ENCODE results near the gene GUCY1B1.

The GUCY1B1 gene

GRCh38 chr4:155807021-155807420, 48.2 kb downstream of the GUCY1B1 start:
- TF ChIP-seq CTCF (IDR thresholded peaks at IDR 0.05): no peak
- peaks cover 0 to 26% (median 5%) of the 10 kb centered on the region in 4 donors for H3K4me1 ChIP-seq

GRCh38 chr4:155809835-155810234, 51.0 kb downstream of the GUCY1B1 start:
- Histone ChIP-seq H3K4me3 (no peak overlapping the region), H3K4me1 (peaks cover 0 to 20% (median 3%) of the 10 kb centered on the region in 4 donors), H3K27ac (no peak overlapping the region), H3K9me3 (no peaks in the 10 kb centered on the region), H3K36me3 (no peaks in the 10 kb centered on the region), H3K27me3 (no peaks in the 10 kb centered on the region)
- DNase-seq: no peak
- TF ChIP-seq CTCF (IDR thresholded peaks at IDR 0.05): peak; percentile 62 to 70
- intact Hi-C loops (cut with DNase I; ENCODE audit: low total_unique reads): loop anchor here (5.0 kb wide), 1 partner anchor 142 kb away; the partner anchor contains the start of gene CTSO

More at GRCh38 chr4:155807021-155807420, 48.2 kb downstream of the GUCY1B1 start:
- no peak for DNase-seq
- no peak overlapping the region for H3K4me3 ChIP-seq
- intact Hi-C loops (cut with DNase I; ENCODE audit: low total_unique reads): no loop called here
- H3K9me3 ChIP-seq: no peaks in the 10 kb centered on the region
- peak overlapping the region in 1 of 2 donors; percentile 70 for H3K27ac ChIP-seq
- H3K36me3 ChIP-seq: no peaks in the 10 kb centered on the region
- no peaks in the 10 kb centered on the region for H3K27me3 ChIP-seq

GRCh38 chr4:155811083-155811482, 52.3 kb downstream of the GUCY1B1 start:
- no peak for TF ChIP-seq CTCF (IDR thresholded peaks at IDR 0.05)
- no peak overlapping the region for H3K27ac ChIP-seq
- H3K27me3 ChIP-seq: no peaks in the 10 kb centered on the region
- no peaks in the 10 kb centered on the region for H3K36me3 ChIP-seq
- no peak for DNase-seq
- intact Hi-C loops (cut with DNase I; ENCODE audit: low total_unique reads): loop anchor here (5.0 kb wide), 1 partner anchor 141 kb away; the partner anchor contains the start of gene CTSO
- peaks cover 0 to 11% (median 0%) of the 10 kb centered on the region in 4 donors for H3K4me1 ChIP-seq
- H3K9me3 ChIP-seq: no peaks in the 10 kb centered on the region
- no peak overlapping the region for H3K4me3 ChIP-seq

DNA sequence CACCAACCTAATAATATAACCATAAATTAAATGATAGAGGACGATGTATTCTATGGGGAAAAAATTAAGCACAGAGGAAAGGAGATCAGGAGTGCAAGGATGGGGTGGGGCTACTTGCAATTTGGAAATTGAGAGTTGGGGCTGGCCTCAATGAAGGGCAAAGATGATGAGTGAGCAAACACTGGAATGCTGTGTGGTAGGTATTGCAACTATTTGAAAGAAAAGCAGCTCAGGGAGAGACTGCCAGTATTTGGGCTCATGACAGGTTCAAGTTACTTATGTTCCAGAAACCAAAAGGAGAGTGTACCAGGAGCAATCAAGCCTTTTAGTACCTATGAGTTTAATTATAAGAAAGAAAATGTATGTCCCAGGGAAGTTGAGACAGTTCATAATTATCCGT, 59.8 kb downstream of the GUCY1B1 start:
- Histone ChIP-seq H3K9me3 (no peaks in the 10 kb centered on the region), H3K27me3 (no peaks in the 10 kb centered on the region), H3K36me3 (no peaks in the 10 kb centered on the region), H3K27ac (no peak overlapping the region), H3K4me3 (no peak overlapping the region), H3K4me1 (peaks cover 0 to 9% (median 4%) of the 10 kb centered on the region in 4 donors)
- intact Hi-C loops (cut with DNase I; ENCODE audit: low total_unique reads): no loop called here
- TF ChIP-seq CTCF (IDR thresholded peaks at IDR 0.05): no peak
- no peak for DNase-seq

DNA sequence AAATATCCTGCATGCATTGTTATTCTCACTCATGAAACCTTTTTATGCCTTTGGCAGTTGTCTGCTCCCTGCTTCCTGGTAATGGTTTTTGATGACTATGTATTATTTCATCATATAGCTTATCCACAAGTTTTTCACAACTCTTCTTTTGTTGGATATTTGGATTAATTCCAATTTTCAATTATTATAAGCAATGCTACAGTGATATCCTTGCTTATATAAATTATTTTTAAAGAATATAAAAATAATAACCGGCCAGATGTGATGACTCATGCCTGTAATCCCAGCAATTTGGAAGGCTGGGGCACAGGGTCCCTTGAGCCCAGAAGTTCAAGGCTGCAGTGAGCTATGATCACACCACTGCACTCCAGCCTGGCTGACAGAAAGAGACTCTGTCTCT, 60.2 kb downstream of the GUCY1B1 start:
- Histone ChIP-seq H3K27me3 (no peaks in the 10 kb centered on the region), H3K9me3 (no peaks in the 10 kb centered on the region), H3K4me1 (peaks cover 0 to 9% (median 4%) of the 10 kb centered on the region in 4 donors), H3K36me3 (no peaks in the 10 kb centered on the region), H3K4me3 (no peak overlapping the region), H3K27ac (no peak overlapping the region)
- DNase-seq: peak in 1 of 2 donors; percentile 20
- no peak for TF ChIP-seq CTCF (IDR thresholded peaks at IDR 0.05)
- intact Hi-C loops (cut with DNase I; ENCODE audit: low total_unique reads): no loop called here
